ENCODE data around the gene TRMT61A. TPM values are rescaled to one million over a fixed set of nuclear protein-coding genes. Genes with fewer than 3 reads are reported as not detected.

TRMT61A gene
- total and polyA plus RNA-seq, 2 of the 13 experiments (the other 11 are each of a cell fraction or from before 2014, with no cell fraction given): 6.5 to 13.6 TPM

- TF ChIP-seq, protein P1, sequence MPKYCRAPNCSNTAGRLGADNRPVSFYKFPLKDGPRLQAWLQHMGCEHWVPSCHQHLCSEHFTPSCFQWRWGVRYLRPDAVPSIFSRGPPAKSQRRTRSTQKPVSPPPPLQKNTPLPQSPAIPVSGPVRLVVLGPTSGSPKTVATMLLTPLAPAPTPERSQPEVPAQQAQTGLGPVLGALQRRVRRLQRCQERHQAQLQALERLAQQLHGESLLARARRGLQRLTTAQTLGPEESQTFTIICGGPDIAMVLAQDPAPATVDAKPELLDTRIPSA (CRISPR knock-in tag; IDR thresholded peaks at IDR 0.05; ENCODE audit: borderline replicate concordance): no peak
- TF ChIP-seq PTBP1 (IDR thresholded peaks at IDR 0.05; ENCODE audit: low read depth, low read length, poor library complexity, severe bottlenecking) (no peak), ZBTB46 (CRISPR knock-in tag; IDR thresholded peaks at IDR 0.05; ENCODE audit: borderline replicate concordance) (no peak), FOXA3 (CRISPR knock-in tag; IDR thresholded peaks at IDR 0.05) (peak; percentile 24; the same call in 1 of the 2 replicates), NR2F6 (IDR thresholded peaks at IDR 0.05) (no peak), NR2F6 (CRISPR knock-in tag; IDR thresholded peaks at IDR 0.05) (0 out of 2 replicates have a peak, but pooled peaks have one; percentile 13), ZNF619 (CRISPR knock-in tag; IDR thresholded peaks at IDR 0.05) (no peak), KDM1A (CRISPR knock-in tag; IDR thresholded peaks at IDR 0.05) (no peak), KLF12 (CRISPR knock-in tag; IDR thresholded peaks at IDR 0.05; ENCODE audit: borderline replicate concordance) (peak; percentile 69; the same call in 1 of the 2 replicates), ZNF343 (CRISPR knock-in tag; IDR thresholded peaks at IDR 0.05) (0 out of 2 replicates have a peak, but pooled peaks have one; percentile 46), E2F1 (CRISPR knock-in tag; IDR thresholded peaks at IDR 0.05) (peak; percentile 42; the same call in 1 of the 2 replicates), ZNF550 (CRISPR knock-in tag; IDR thresholded peaks at IDR 0.05; ENCODE audit: borderline replicate concordance) (0 out of 2 replicates have a peak, but pooled peaks have one; percentile 61), AHR (CRISPR knock-in tag; IDR thresholded peaks at IDR 0.05) (no peak; the same call in 1 of the 2 replicates), ZNF121 (CRISPR knock-in tag; IDR thresholded peaks at IDR 0.05) (0 out of 2 replicates have a peak, but pooled peaks have one; percentile 4), ZFP36L2 (CRISPR knock-in tag; IDR thresholded peaks at IDR 0.05) (no peak)
- TF ChIP-seq, protein P2, sequence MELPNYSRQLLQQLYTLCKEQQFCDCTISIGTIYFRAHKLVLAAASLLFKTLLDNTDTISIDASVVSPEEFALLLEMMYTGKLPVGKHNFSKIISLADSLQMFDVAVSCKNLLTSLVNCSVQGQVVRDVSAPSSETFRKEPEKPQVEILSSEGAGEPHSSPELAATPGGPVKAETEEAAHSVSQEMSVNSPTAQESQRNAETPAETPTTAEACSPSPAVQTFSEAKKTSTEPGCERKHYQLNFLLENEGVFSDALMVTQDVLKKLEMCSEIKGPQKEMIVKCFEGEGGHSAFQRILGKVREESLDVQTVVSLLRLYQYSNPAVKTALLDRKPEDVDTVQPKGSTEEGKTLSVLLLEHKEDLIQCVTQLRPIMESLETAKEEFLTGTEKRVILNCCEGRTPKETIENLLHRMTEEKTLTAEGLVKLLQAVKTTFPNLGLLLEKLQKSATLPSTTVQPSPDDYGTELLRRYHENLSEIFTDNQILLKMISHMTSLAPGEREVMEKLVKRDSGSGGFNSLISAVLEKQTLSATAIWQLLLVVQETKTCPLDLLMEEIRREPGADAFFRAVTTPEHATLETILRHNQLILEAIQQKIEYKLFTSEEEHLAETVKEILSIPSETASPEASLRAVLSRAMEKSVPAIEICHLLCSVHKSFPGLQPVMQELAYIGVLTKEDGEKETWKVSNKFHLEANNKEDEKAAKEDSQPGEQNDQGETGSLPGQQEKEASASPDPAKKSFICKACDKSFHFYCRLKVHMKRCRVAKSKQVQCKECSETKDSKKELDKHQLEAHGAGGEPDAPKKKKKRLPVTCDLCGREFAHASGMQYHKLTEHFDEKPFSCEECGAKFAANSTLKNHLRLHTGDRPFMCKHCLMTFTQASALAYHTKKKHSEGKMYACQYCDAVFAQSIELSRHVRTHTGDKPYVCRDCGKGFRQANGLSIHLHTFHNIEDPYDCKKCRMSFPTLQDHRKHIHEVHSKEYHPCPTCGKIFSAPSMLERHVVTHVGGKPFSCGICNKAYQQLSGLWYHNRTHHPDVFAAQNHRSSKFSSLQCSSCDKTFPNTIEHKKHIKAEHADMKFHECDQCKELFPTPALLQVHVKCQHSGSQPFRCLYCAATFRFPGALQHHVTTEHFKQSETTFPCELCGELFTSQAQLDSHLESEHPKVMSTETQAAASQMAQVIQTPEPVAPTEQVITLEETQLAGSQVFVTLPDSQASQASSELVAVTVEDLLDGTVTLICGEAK (IDR thresholded peaks at IDR 0.05): no peak
- TF ChIP-seq, protein P2 (CRISPR knock-in tag; IDR thresholded peaks at IDR 0.05): 0 out of 2 replicates have a peak, but pooled peaks have one; percentile 54
Observed at GRCh38 chr14:103562429-103563225, 33.6 kb downstream of the TRMT61A start, which contains the start of the genes BAG5 and COA8 (continued).
